IgD-negative memory B cell (primary cell): ENCODE data around the gene IL6ST. TPM values are rescaled to one million over a fixed set of nuclear protein-coding genes. Genes with fewer than 3 reads are reported as not detected.
"Not testable (repeated sequence)": the region's sequence is repeated elsewhere in the genome, so short reads cannot be mapped to it uniquely, and the experiment has no call there.

Experiments used
- H3K27ac Mint-ChIP-seq, 3 donors: one replicate each; pipeline ENCODE4 v1.8.0; 2020 to 2022; ENCODE audit warnings: mild to moderate bottlenecking in 3 of 3, mixed read lengths in 3 of 3, moderate library complexity in 1 of 3
- H3K27me3 Mint-ChIP-seq: one replicate; pipeline ENCODE4 v1.8.0; 2021; ENCODE audit warnings: mixed read lengths
- H3K36me3 Mint-ChIP-seq: one replicate; pipeline ENCODE4 v1.8.0; 2020; ENCODE audit warnings: mild to moderate bottlenecking, mixed read lengths
- H3K4me1 Mint-ChIP-seq, 3 donors: one replicate each; pipeline ENCODE4 v1.8.0; 2020 to 2022; ENCODE audit warnings: mixed read lengths in 3 of 3, mild to moderate bottlenecking in 1 of 3
- H3K4me3 Mint-ChIP-seq, 4 donors: one replicate each; pipeline ENCODE4 v1.8.0; 2020 to 2022; ENCODE audit warnings: mild to moderate bottlenecking in 4 of 4, mixed read lengths in 4 of 4, moderate library complexity in 3 of 4
- H3K9me3 Mint-ChIP-seq, 3 donors: one replicate each; pipeline ENCODE4 v1.8.0; 2020 to 2021; ENCODE audit warnings: mixed read lengths in 3 of 3, mild to moderate bottlenecking in 1 of 3
- polyA plus RNA-seq: library from polyadenylated mRNA; unstranded; fragments of 300-500 nt; fragmentation: Illumina TruSeq; gene quantifications from one replicate; pipeline ENCODE4 v1.2.3, GENCODE V29; 2021

Gene IL6ST
- 4.9 TPM for polyA plus RNA-seq

DNA sequence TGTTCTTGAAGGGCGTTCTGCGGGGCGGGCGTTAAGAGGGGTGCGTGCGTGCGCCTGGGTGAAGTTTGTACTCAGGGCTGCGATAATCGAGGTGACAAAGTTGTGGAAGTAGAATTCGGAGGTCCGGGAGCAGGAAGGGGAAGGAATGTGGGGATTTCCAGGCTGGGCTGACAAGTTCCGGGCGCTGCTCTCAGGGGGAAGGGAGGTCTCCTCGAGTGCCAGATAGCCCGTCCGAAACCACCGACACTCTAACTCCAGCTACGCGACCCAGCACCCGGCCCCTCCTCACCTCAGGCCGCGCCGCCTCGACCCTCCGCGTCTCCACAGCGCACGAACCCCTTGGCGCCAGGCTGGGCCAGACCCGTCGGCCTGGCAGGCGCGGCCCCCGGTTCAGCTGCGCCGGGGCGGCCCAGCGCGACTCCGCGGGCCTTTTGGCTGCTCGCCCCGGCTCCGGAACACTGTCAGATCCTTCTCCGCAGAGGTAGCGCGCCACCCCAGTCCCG, at the start of gene IL6ST:
Gene IL6ST, minus strand, starts transcription at position 469 of the 503 bp plus-strand sequence. CDS start 18,685 bp downstream, outside the sequence.
- Mint-ChIP-seq H3K36me3 (no peaks in the 10 kb centered on the region), H3K9me3 (no peaks in the 10 kb centered on the region), H3K27ac (peak within 1 kb of the TSS; percentile 72 to 98 (median 98)), H3K27me3 (peaks cover 2% of the 10 kb centered on the region), H3K4me3 (peak within 1 kb of the TSS; percentile 91 to 98 (median 96)), H3K4me1 (peaks cover 6 to 30% (median 10%) of the 10 kb centered on the region in 3 donors)

DNA sequence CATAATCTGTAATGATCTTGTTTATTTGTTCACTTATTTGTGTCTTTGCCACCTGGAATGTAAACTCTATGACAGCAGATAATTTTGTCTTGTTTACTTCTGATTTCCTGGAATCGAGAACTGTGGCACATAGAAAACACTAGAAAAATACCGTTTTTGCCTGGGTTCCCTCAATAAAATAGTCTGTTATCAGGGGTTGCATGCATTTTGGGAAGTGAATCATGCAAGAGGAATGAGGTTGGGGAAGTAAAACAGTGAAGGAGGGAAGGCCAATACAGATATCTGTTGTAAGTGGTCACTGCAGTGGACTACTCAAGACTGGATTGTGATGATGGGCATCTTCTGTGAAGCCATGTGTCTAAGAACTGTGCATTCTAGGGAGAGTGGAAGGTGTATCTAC, 45.2 kb upstream of the IL6ST start:
- Mint-ChIP-seq H3K27me3 (no peaks in the 10 kb centered on the region), H3K4me1 (peaks cover 0 to 2% (median 0%) of the 10 kb centered on the region in 3 donors), H3K27ac (no peak overlapping the region), H3K4me3 (no peak overlapping the region), H3K36me3 (no peaks in the 10 kb centered on the region), H3K9me3 (peaks cover 0 to 3% (median 0%) of the 10 kb centered on the region in 3 donors)

DNA sequence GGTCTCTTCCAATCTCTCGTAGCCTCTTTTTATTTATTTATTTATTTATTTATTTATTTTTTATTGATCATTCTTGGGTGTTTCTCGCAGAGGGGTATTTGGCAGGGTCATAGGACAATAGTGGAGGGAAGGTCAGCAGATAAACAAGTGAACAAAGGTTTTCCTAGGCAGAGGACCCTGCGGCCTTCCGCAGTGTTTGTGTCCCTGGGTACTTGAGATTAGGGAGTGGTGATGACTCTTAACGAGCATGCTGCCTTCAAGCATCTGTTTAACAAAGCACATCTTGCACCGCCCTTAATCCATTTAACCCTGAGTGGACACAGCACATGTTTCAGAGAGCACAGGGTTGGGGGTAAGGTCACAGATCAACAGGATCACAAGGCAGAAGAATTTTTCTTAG, 43.4 kb upstream of the IL6ST start:
- not testable (repeated sequence) for H3K36me3 Mint-ChIP-seq, H3K27ac Mint-ChIP-seq, H3K27me3 Mint-ChIP-seq, H3K9me3 Mint-ChIP-seq, H3K4me3 Mint-ChIP-seq, H3K4me1 Mint-ChIP-seq

DNA sequence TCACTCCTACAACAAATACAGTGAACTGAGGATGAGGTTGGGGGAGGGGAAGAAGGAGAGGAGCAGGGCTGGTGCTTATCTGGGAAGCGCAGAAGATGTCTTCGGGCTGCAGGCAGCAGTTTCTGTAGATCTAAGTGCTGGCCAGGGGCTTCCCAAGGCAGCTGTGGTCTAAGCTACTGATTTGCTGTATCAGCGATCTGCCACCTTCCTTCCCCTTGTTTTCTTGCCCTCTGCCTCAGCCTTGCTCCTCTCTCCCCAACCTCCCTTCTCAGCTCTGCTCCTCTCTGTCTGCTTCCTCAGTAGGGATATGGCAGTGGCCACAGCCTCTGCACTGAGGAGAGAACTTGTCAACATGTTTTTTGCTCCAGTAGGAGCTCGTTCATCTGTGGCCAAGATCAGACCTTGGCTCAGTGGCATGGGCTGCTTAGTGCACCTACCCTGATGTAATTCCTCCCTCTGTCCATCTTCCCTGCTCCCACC, 42.8 kb upstream of the IL6ST start:
- H3K4me3 Mint-ChIP-seq: no peak overlapping the region
- H3K27ac Mint-ChIP-seq: peak overlapping the region in 1 of 3 donors; percentile 48
- H3K27me3 Mint-ChIP-seq: peaks cover 3% of the 10 kb centered on the region
- H3K36me3 Mint-ChIP-seq: no peaks in the 10 kb centered on the region
- H3K9me3 Mint-ChIP-seq: peaks cover 0 to 3% (median 0%) of the 10 kb centered on the region in 3 donors
- peaks cover 0 to 2% (median 0%) of the 10 kb centered on the region in 3 donors for H3K4me1 Mint-ChIP-seq

DNA sequence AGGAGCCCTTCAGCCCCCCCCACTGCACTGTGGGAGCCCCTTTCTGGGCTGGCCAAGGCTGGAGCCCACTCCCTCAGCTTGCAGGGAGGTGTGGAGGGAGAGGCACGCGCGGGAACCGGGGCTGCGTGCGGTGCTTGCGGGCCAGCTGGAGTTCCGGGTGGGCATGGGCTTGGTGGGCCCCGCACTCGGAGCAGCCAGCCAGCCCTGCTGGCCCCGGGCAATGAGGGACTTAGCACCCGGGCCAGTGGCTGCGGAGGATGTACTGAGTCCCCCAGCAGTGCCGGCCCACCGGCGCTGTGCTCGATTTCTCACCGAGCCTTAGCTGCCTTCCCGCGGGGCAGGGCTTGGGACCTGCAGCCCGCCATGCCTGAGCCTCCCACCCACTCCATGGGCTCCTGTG, 40.6 kb upstream of the IL6ST start:
- not testable (repeated sequence) for H3K9me3 Mint-ChIP-seq, H3K27me3 Mint-ChIP-seq, H3K4me1 Mint-ChIP-seq, H3K36me3 Mint-ChIP-seq, H3K4me3 Mint-ChIP-seq, H3K27ac Mint-ChIP-seq

DNA sequence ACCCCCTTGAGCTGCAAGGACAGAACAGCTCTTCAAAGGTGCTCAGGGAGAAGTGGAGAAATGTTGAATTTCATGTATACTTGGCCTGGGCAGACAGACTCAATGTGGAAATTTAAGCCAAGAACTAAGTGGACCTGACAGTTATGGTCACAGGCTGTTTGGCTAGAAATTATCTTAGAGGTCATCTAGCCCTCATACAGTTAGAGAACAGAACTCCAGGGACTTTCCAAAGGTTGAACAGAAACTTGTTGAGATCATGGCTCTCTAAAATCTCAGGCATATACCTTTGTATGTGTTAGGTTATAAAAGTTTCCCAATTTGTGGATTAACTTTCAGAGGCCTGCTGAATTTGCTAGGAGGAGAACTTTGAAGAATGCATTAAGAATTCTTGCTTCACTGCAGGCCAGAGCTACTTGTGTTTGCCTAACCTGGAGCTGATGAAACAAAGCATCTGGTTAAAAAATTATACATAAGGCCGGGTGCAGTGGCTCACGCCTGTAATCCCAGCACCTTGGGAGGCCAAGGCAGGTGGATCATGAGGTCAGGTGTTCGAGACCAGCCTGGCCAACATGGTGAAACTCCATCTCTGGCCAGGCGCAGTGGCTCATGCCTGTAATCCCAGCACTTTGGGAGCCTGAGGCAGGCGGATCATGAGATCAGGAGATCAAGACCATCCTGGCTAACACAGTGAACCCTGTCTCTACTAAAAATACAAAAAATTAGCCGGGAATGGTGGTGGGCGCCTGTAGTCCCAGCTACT, 35.3 kb upstream of the IL6ST start:
- H3K9me3 Mint-ChIP-seq, H3K4me1 Mint-ChIP-seq, H3K27me3 Mint-ChIP-seq, H3K36me3 Mint-ChIP-seq, H3K4me3 Mint-ChIP-seq, H3K27ac Mint-ChIP-seq: not testable (repeated sequence)

DNA sequence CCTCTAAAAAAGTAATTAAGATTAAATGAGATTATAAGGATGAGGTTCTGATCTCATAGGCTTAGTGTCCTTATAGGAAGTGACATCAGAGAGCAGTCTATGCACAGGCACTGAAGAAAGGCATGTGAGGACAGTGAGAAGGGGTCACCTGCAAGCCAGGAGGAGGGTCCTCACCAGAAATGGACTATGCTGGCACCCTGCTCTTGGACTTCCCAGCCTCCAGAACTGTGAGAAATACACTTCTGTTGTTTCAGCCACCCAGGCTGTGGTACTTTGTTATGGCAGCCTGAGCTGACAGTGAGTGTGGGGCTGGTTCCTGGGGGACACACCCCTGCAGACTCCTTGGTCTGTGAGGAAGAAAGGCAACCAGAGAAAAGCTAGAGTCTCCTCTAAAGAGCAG, 34.7 kb upstream of the IL6ST start:
- Mint-ChIP-seq H3K27me3 (peaks cover 7% of the 10 kb centered on the region), H3K36me3 (no peaks in the 10 kb centered on the region), H3K4me1 (peaks cover 0 to 1% (median 0%) of the 10 kb centered on the region in 3 donors), H3K9me3 (no peaks in the 10 kb centered on the region), H3K27ac (no peak overlapping the region), H3K4me3 (no peak overlapping the region)

DNA sequence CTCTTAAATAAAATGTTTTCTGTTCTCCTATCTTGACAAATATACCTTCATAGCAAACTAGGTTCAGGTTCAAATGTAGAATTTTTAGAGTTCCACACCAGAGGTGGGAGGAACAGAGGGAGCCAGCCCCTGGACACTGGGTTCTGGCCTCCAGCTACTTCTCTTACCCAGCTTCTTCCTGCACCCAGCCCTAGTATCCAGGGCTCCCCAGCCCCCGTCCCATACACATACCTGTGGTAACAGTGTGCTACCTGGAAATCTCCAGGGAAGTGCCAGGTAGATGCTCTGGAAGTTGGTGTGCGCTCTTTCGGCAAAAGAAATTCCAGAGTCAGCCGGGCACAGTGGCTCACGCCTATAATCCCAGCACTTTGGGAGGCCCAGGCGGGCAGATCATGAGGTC, 33.9 kb upstream of the IL6ST start:
- no peaks in the 10 kb centered on the region for H3K36me3 Mint-ChIP-seq
- no peak overlapping the region for H3K27ac Mint-ChIP-seq
- H3K4me1 Mint-ChIP-seq: peaks cover 0 to 1% (median 0%) of the 10 kb centered on the region in 3 donors
- no peaks in the 10 kb centered on the region for H3K9me3 Mint-ChIP-seq
- no peak overlapping the region for H3K4me3 Mint-ChIP-seq
- peaks cover 8% of the 10 kb centered on the region for H3K27me3 Mint-ChIP-seq

DNA sequence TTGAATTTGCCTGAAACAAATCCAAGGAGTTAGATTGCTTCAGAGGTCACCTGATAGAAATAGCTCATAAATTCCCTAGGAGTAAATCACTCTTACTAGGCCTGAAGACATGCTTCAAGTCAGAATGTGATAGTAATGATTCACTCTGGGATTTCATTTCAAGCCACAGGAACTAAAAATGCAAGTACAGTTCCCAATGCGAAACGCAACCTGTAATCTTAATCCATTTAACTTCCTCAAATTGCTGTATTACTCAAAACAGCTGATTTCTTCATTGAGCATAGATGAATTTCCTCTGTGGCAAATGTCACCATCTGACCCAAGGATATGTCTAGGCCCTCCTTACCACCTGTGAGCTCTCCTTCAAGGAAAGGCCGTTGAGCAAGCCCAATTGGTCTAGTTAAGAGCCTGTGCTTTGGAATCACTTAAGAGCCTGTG, 32.1 kb upstream of the IL6ST start:
- Mint-ChIP-seq H3K9me3 (no peaks in the 10 kb centered on the region), H3K4me1 (peaks cover 0 to 2% (median 0%) of the 10 kb centered on the region in 3 donors), H3K27ac (no peak overlapping the region), H3K4me3 (no peak overlapping the region), H3K27me3 (peaks cover 8% of the 10 kb centered on the region), H3K36me3 (no peaks in the 10 kb centered on the region)

DNA sequence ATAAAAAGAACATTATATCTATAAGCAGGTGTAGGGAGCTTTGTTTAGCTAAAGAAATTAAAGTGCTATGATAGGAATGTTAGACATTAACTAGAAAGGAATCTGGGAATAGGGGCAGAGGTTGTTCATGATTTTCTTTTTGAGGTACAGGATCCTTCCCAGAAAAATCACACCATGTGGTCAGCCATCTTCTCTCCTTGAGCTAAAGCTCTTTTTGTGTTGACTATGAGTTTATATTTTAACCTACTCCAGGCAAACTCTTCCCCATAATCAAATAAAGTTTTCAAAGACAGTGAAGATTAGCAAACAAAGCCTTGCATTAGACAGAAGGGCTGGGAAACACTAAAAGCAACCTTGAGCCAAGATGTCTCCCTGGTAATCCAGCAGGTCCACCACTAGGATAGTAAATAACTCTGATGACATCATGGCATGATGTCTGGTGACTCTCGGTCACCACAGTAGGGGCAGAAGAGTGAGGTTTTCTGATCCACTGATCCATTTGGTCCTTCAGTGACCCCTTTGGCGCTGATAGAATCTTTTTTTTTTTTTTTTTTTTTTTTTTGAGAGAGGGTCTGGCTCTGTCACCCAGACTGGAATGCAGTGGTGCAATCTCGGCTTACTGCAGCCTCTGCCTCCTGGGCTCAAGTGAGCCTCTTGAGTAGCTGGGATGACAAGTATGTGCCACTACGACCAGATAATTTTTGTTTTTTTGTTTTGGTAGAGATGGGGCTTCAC, 30.6 kb upstream of the IL6ST start:
- H3K9me3 Mint-ChIP-seq: no peaks in the 10 kb centered on the region
- no peaks in the 10 kb centered on the region for H3K36me3 Mint-ChIP-seq
- peaks cover 8% of the 10 kb centered on the region for H3K27me3 Mint-ChIP-seq
- peaks cover 0 to 2% (median 0%) of the 10 kb centered on the region in 3 donors for H3K4me1 Mint-ChIP-seq
- no peak overlapping the region for H3K27ac Mint-ChIP-seq
- peak overlapping the region in 1 of 4 donors; percentile 55 for H3K4me3 Mint-ChIP-seq

DNA sequence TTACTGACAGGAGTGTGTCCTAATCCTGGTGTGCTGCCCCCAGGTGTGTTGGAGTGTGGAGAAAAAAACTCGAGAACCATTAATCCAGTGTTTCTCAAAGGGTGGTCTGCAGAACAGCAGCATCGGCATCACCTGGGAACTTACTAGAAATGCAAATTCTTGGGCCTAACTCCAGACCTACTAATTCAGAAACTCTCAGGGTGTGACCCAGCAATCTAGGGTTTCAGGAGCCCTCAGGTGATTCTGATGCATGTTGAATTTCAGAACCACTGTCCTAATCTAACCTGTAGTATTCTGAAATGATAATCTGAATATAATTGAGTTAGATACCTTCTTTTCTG, 30.0 kb upstream of the IL6ST start:
- no peak overlapping the region for H3K27ac Mint-ChIP-seq
- no peak overlapping the region for H3K4me3 Mint-ChIP-seq
- H3K4me1 Mint-ChIP-seq: peaks cover 0 to 2% (median 0%) of the 10 kb centered on the region in 3 donors
- no peaks in the 10 kb centered on the region for H3K36me3 Mint-ChIP-seq
- no peaks in the 10 kb centered on the region for H3K9me3 Mint-ChIP-seq
- H3K27me3 Mint-ChIP-seq: peaks cover 8% of the 10 kb centered on the region

DNA sequence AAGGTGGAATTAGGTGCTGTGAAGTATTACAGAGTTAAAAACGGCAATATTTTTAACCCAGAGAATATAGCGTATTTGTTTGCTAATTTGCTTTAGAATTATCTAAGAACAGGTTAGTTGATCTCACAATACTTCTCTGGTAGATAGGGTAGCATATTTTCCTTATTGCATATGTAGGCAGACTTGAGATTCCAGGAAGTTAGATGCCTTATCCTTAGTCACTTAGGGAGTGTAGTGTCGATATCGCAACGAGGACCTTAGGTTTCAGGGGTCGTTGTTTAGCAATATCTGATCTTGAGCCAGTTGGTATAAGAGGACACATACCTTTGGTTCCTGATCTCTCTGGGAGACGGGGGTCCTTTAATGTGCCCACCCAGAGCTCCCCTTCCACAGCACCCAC, 28.5 kb upstream of the IL6ST start:
- peaks cover 6% of the 10 kb centered on the region for H3K27me3 Mint-ChIP-seq
- H3K4me3 Mint-ChIP-seq: no peak overlapping the region
- H3K36me3 Mint-ChIP-seq: no peaks in the 10 kb centered on the region
- H3K9me3 Mint-ChIP-seq: no peaks in the 10 kb centered on the region
- peaks cover 0 to 6% (median 4%) of the 10 kb centered on the region in 3 donors for H3K4me1 Mint-ChIP-seq
- H3K27ac Mint-ChIP-seq: peak overlapping the region in 1 of 3 donors; percentile 73

DNA sequence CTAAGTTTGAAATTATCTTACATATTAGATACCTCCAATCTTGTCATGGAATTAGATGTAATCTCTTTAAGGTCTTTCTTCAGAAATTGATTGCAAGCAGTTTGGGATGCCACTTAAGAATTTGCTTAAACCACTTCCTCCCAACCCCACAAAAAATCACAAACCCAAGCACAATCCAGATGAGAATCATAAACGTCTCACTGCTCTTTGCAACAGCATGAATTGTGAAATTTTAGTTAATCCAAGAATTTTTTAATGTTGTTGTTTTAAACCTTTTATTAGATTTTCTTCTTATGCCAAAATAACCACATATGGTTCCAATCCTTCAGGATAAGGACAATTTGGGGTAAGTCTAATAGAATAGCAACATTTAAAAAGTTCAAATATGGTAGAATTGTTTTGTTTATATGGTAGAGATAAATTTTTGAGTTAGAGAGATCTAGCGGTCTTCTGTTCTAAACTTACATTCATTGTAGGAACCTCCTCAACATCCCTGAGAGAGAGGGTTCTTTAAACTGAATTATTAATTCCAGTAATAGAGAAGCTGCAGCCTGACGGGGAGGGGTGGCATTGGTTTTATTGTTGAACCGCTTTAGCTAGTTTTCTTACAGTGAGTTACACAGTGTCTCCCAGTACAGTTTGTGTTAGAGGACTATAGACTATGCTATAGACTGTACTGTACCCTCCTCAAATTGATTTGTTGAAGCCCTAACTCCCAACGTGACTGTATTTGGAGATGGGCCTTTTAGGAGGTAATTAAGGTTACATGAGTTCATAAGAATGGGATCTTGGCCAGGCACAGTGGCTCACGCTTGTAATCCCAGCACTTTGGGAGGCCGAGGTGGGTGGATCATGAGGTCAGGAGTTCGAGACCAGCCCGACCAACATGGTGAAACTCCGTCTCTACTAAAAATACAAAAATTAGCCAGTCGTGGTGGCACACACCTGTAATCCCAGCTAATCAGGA, 24.8 kb upstream of the IL6ST start:
- H3K4me3 Mint-ChIP-seq: no peak overlapping the region
- no peaks in the 10 kb centered on the region for H3K36me3 Mint-ChIP-seq
- H3K27ac Mint-ChIP-seq: no peak overlapping the region
- peaks cover 0 to 6% (median 4%) of the 10 kb centered on the region in 3 donors for H3K4me1 Mint-ChIP-seq
- H3K27me3 Mint-ChIP-seq: peaks cover 3% of the 10 kb centered on the region
- peaks cover 2 to 5% (median 4%) of the 10 kb centered on the region in 3 donors for H3K9me3 Mint-ChIP-seq

DNA sequence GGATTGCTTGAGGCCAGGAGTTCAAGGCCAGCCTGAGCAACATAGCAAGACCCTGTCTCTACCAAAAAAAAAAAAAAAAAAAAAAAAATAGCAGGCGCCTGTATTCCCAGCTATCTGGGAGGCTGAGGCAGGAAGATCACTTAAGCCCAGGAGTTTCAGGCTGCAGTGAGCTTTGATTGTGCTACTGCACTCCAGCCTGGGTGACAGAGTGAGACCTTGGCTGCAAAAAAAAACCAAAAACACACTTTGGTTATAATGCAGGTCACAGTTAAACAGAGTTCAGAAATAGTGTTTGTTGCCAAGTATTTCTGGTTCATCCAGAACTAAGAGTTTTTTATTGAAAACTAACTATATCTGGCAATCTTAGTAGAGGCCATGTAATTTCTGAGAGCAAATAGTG, 24.1 kb upstream of the IL6ST start:
- H3K9me3 Mint-ChIP-seq: peaks cover 2 to 5% (median 4%) of the 10 kb centered on the region in 3 donors
- H3K4me1 Mint-ChIP-seq: peaks cover 0 to 6% (median 4%) of the 10 kb centered on the region in 3 donors
- peaks cover 1% of the 10 kb centered on the region for H3K27me3 Mint-ChIP-seq
- no peaks in the 10 kb centered on the region for H3K36me3 Mint-ChIP-seq
- H3K4me3 Mint-ChIP-seq: no peak overlapping the region
- no peak overlapping the region for H3K27ac Mint-ChIP-seq
